ENCODE results near the gene IMP4. TPM values are rescaled to one million over a fixed set of nuclear protein-coding genes. Genes with fewer than 3 reads are reported as not detected.

IMP4 gene
- total and polyA plus RNA-seq, 4 donors = 40.4 to 113 (median 86.2) TPM

GRCh38 chr2:130389358-130389757, 46.7 kb downstream of the IMP4 start:
- no peak overlapping the region for H3K27ac ChIP-seq (ENCODE audit: low read depth in 1 of 2, low read length in 1 of 2)
- no peak for TF ChIP-seq CTCF (IDR thresholded peaks at IDR 0.05; ENCODE audit: control extremely low read depth, extremely low read depth)
- no peak for DNase-seq

GRCh38 chr2:130389783-130390182, 47.1 kb downstream of the IMP4 start:
- ATAC-seq (ENCODE audit: insufficient read depth, low FRiP score) (no peak), DNase-seq (no peak)
- 91 to 98% methylated on average over 3 of the region's 3 CpGs for WGBS, 2 donors
- Histone ChIP-seq H3K36me3 (ENCODE audit: control insufficient read depth in 4 of 4, insufficient read depth in 4 of 4, low read length in 4 of 4) (no peaks in the 10 kb centered on the region), H3K4me1 (ENCODE audit: control insufficient read depth in 5 of 5, insufficient read depth in 5 of 5, low read length in 5 of 5) (peaks cover 3 to 13% (median 7%) of the 10 kb centered on the region in 5 donors), H3K27me3 (ENCODE audit: control insufficient read depth in 3 of 3, insufficient read depth in 3 of 3, low read length in 2 of 3) (no peaks in the 10 kb centered on the region), H3K9ac (ENCODE audit: insufficient read depth in 1 of 2, low read length in 2 of 2) (no peak overlapping the region), H3K9me3 (ENCODE audit: control insufficient read depth in 4 of 4, insufficient read depth in 3 of 4, low read length in 3 of 4) (no peaks in the 10 kb centered on the region), H3K4me3 (no peak overlapping the region), H3K27ac (ENCODE audit: low read depth in 1 of 2, low read length in 1 of 2) (no peak overlapping the region)
- no peak for TF ChIP-seq CTCF (IDR thresholded peaks at IDR 0.05; ENCODE audit: control extremely low read depth, extremely low read depth)

More at GRCh38 chr2:130389358-130389757, 46.7 kb downstream of the IMP4 start:
- no peak for ATAC-seq (ENCODE audit: insufficient read depth, low FRiP score)
- Histone ChIP-seq H3K4me1 (ENCODE audit: control insufficient read depth in 5 of 5, insufficient read depth in 5 of 5, low read length in 5 of 5) (peaks cover 3 to 13% (median 7%) of the 10 kb centered on the region in 5 donors), H3K4me3 (no peak overlapping the region), H3K9ac (ENCODE audit: insufficient read depth in 1 of 2, low read length in 2 of 2) (no peak overlapping the region), H3K9me3 (ENCODE audit: control insufficient read depth in 4 of 4, insufficient read depth in 3 of 4, low read length in 3 of 4) (no peaks in the 10 kb centered on the region), H3K36me3 (ENCODE audit: control insufficient read depth in 4 of 4, insufficient read depth in 4 of 4, low read length in 4 of 4) (no peaks in the 10 kb centered on the region), H3K27me3 (ENCODE audit: control insufficient read depth in 3 of 3, insufficient read depth in 3 of 3, low read length in 2 of 3) (no peaks in the 10 kb centered on the region)
- WGBS, 2 donors = 77 to 81% methylated on average over 6 of the region's 6 CpGs

DNA sequence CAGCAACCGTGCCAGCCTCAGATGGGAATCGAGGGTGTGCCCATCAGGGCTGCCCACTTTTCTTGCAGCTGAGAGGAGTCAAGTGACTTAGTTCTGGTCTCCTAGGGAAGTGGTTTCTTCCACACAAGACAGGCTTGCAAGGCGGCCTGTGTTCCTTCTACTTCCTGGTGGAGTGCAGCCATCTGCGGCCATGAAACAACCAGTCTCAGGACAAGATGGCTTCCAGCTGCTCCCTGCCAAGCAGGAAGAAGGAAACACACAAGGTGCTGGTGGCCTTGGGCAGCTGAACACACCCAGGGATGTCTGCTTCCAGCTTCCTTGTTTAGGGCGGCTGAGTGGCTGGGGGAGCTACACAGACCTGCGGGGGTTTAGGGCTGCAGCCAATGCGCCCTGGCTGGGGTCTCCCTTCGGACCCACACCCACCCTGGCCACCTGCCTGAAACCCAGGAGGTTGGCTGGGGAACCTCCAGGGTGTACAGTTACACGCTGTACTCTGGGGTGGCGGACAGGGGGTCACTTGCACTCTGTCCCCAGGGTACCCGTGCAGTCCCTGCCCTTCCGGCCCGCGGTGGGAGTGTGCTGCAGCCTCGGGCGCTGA, 47.9 kb downstream of the IMP4 start:
- peak overlapping the region in 1 of 2 donors; percentile 57 for H3K9ac ChIP-seq (ENCODE audit: insufficient read depth in 1 of 2, low read length in 2 of 2)
- 39 to 53% methylated on average over 16 of the region's 16 CpGs for WGBS, 2 donors
- peak overlapping the region; percentile 92 to 94 for H3K27ac ChIP-seq (ENCODE audit: low read depth in 1 of 2, low read length in 1 of 2)
- peak in 2 of 3 donors; percentile 17 to 23 for DNase-seq
- no peaks in the 10 kb centered on the region for H3K27me3 ChIP-seq (ENCODE audit: control insufficient read depth in 3 of 3, insufficient read depth in 3 of 3, low read length in 2 of 3)
- H3K9me3 ChIP-seq (ENCODE audit: control insufficient read depth in 4 of 4, insufficient read depth in 3 of 4, low read length in 3 of 4) = no peaks in the 10 kb centered on the region
- H3K36me3 ChIP-seq (ENCODE audit: control insufficient read depth in 4 of 4, insufficient read depth in 4 of 4, low read length in 4 of 4) = no peaks in the 10 kb centered on the region
- no peak overlapping the region for H3K4me3 ChIP-seq
- peaks cover 3 to 13% (median 7%) of the 10 kb centered on the region in 5 donors for H3K4me1 ChIP-seq (ENCODE audit: control insufficient read depth in 5 of 5, insufficient read depth in 5 of 5, low read length in 5 of 5)
- no peak for ATAC-seq (ENCODE audit: insufficient read depth, low FRiP score)
- TF ChIP-seq CTCF (IDR thresholded peaks at IDR 0.05; ENCODE audit: control extremely low read depth, extremely low read depth) = no peak
